Measurements from ENCODE around the gene CTTN. TPM values are rescaled to one million over a fixed set of nuclear protein-coding genes. Genes with fewer than 3 reads are reported as not detected.

Gene CTTN
- total RNA-seq, 1 donor from 2014 or later = 71.9 TPM

GRCh38 chr11:70409437-70409836, 11.1 kb downstream of the CTTN start:
- DNase-seq (ENCODE audit: low spot score) = no peak
- ATAC-seq = no peak

GRCh38 chr11:70409871-70410270, 11.5 kb downstream of the CTTN start:
- no peak for DNase-seq (ENCODE audit: low spot score)
- no peak for ATAC-seq

- ATAC-seq (no peak), DNase-seq (ENCODE audit: low spot score) (no peak)
Measured at GRCh38 chr11:70410276-70411205, 12.2 kb downstream of the CTTN start.

GRCh38 chr11:70411713-70412452, 13.6 kb downstream of the CTTN start:
- no peak for ATAC-seq
- no peak for DNase-seq (ENCODE audit: low spot score)

DNA sequence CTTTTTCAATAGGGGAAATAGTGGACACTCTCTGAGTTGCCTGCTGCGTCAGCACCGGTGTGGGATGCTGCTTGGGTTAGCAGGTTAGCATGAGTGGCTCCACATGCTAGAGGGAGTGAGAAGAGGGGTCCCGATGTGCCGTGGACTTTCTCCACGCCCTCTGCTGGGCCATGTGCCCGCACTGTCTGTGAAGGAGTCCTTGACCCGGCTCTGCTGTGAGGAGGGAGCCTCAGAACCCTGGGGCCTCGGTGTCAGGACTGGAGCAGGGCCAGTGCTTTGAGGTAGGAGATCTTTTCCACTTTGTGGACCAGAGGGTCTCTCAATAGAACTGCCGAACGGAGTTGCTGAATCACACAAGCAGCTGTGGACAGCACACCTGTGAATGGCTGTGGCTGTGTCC, 14.8 kb downstream of the CTTN start:
- no peak for ATAC-seq

DNA sequence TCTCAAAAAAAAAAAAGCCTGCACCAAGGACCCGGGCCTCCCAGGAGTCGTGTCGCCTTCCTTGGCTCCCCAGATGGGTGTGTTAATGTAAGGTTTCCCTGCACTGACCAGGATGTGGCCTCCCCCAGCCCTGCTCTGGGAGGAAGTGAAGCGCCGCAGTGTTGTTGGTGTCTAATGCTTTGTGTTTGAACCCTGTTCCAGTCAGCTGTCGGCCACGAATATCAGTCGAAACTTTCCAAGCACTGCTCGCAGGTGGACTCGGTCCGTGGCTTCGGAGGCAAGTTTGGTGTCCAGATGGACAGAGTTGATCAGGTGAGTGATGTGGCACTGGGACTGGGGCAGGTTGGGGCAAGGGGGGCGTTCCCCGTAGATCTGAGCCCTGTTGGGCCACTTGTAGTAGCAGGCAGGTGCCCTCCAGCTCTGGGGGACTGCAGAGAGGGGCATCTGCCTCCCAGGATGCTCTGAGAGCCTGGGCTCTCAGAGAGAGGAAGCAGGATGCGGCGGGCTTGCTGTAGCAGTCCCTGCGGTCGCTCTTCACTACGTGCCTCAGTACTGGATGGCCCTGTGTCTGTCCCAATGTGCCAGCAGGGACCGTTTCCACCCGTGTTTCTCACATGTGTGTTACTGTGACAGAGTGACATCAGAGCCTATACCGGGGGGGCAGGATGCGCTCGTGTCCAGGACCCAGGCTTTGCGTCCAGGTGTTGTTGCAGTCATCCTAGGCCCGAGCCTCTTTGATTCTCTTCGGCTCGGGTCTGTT, 16.2 kb downstream of the CTTN start:
- no peak for ATAC-seq
- no peak for DNase-seq (ENCODE audit: low spot score)

More for the DNA sequence above, 14.8 kb downstream of the CTTN start:
- no peak for DNase-seq (ENCODE audit: low spot score)

GRCh38 chr11:70415191-70415590, 16.9 kb downstream of the CTTN start:
- ATAC-seq = no peak

DNA sequence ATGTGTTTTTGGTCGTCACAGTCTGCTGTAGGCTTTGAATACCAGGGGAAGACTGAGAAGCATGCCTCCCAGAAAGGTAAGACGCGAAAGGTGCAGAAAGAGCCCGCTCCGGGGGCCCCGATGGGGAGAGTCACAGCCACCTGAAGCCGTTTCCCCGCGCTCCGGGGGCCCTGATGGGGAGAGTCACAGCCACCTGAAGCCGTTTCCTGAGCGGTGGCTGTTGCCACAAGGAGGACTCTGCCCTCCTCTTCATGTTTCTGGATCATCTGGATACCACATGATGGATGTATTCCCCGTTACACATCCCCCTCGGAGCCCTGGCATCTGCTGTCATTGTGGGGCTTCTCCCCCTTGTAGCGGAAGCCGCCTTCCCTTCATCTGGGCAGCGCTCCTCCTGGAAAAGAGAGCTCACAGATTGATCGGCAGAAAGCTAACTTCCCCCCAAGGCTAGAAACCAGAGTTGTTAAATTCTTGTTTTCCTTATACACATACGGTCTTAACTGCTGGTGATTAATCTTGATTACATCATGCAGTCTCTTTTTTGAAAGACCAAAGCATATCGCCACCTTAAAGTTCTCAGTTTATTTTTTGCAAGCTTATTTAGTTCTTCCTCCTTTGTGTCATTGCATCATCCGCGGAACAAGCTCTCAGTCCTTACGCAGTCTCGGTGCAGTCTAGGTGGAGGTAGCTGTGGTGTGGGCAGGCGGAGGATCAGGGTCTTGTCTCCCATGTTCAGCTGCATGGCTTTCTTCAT, 17.5 kb downstream of the CTTN start:
- ATAC-seq = no peak
- no peak for DNase-seq (ENCODE audit: low spot score)

More at GRCh38 chr11:70415191-70415590, 16.9 kb downstream of the CTTN start:
- DNase-seq (ENCODE audit: low spot score) = no peak

GRCh38 chr11:70416881-70417280, 18.6 kb downstream of the CTTN start:
- DNase-seq (ENCODE audit: low spot score) = no peak
- no peak for ATAC-seq

DNA sequence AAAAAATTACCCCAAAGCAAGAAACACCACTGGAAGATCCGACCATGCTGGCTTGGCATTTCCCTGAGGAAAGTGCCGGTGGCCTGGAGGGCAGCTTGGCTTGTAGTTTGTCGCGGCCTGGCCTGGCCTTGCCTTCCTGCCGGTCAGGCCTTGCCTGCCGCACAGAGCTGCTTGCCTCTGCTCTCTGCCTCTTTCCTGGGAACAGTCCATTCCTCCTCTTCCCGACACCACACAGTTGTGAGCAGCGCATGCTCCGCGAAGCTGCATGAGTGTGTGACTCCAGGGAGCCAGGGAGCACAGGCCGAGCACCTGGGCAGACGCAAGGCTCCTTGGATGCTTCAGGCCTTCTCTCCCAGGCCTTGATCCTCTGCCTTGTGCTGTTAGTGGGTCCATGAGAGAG, 19.8 kb downstream of the CTTN start:
- no peak for DNase-seq (ENCODE audit: low spot score)

GRCh38 chr11:70419307-70420007, 21.1 kb downstream of the CTTN start:
- DNase-seq (ENCODE audit: low spot score) (no peak), ATAC-seq (no peak)

More for the DNA sequence above, 19.8 kb downstream of the CTTN start:
- ATAC-seq = no peak

GRCh38 chr11:70420008-70420464, 21.7 kb downstream of the CTTN start:
- ATAC-seq = no peak
- DNase-seq (ENCODE audit: low spot score) = no peak

GRCh38 chr11:70420496-70420895, 22.2 kb downstream of the CTTN start:
- ATAC-seq (no peak), DNase-seq (ENCODE audit: low spot score) (no peak)

- ATAC-seq (no peak), DNase-seq (ENCODE audit: low spot score) (no peak)
Measured at GRCh38 chr11:70421123-70421522, 22.8 kb downstream of the CTTN start.

DNA sequence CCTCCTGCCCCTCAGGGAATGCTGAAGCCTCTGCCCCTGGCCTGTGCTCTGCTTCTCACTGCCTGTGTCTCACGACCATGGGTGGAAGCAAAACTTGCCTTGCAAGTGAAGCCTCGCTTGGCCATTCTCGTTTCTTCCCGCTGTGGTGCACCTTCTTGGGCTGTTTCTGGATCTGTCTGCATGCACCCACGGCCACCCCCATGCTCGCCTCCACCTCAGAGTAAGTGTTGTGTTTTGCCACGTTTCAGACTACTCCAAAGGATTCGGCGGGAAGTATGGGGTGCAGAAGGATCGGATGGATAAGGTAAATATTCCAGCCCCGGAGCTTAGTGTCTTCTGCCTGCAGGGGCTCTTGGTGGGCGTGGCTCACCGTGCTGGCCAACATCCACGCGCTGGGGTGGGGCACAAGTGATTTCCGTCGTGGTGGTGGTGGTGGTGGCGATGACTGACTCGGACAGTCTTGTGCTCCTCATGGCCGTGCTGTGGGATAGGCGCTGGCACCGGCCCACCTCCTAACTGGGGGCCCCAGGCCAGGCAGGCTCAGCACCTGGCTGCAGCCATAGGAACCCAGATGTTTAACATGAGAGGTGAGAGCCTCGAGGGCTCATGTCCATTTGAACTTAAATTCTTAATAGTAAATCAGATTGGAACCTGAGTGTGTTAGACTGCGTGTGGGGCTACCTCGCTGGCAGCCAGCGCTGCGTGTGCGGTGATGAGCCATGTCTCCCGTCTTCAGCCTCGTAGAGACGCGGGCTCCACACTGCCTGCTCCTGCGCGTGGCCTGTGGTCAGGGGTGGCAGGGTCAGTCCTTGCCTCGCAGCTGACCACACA, 24.6 kb downstream of the CTTN start:
- no peak for DNase-seq (ENCODE audit: low spot score)
- ATAC-seq = no peak

DNA sequence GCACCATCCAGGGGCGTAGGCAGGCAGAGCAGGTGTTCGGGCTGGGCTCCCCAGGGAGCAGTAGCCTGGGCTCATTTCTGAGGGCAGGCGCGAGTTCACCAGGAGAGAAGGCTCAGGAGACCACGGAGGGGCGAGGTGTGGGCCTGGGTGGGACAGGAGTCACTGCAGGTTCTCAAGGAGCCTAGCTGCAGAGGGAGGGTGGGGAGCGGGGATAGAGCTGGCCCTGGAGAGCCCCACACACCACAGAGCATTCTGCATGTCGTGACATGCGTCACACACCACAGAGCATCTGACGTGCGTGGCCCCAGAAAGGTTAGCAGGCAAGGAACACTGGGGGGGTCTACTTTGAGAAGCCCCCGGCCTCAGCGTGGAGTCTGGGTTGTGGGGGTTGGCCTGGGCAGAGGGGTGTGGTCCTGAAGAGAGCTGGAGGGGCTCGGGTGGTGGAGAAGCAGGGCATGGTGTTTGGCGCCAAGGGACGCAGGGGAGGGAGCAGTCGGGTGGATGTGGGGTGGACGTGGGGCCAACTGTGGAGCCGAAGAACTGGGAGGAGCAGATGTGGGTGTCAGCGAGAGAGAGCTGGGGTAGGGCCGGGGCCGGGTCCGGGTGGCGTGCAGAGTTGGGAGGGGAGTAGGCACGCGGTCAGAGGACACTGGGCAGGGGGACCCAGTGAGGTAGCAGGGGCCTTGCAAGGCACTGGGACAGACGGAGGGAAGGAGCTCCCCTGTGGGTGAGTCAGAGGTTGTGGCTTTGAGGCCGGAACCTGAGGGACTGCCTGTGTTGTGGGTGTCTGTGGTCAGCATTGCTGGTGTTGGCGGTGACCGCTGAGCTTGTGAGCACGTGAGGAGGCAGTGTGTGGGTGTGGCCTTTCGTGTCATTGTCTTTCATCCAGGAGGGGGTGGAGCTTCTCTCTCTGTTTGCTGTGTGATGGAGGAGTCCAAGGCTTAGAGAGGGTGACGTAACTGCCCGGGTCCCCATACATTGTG, 25.5 kb downstream of the CTTN start:
- DNase-seq (ENCODE audit: low spot score) = no peak
- no peak for ATAC-seq

- no peak for DNase-seq (ENCODE audit: low spot score)
- no peak for ATAC-seq
Measured at GRCh38 chr11:70424765-70425344, 26.5 kb downstream of the CTTN start.
